ENCODE results near the gene TOR1A.

The TOR1A gene

GRCh38 chr9:129858167-129858962 lies 34.4 kb upstream of the TOR1A start:
- no peak for TF ChIP-seq CTCF (IDR thresholded peaks at IDR 0.05; ENCODE audit: low read depth, low read length)

GRCh38 chr9:129857207-129857606 lies 33.3 kb upstream of the TOR1A start:
- TF ChIP-seq CTCF (IDR thresholded peaks at IDR 0.05; ENCODE audit: low read depth, low read length): no peak
- no peak for DNase-seq (ENCODE audit: extremely low read depth, low read depth)

More at GRCh38 chr9:129858167-129858962, 34.4 kb upstream of the TOR1A start:
- no peak for DNase-seq (ENCODE audit: extremely low read depth, low read depth)

- DNase-seq (ENCODE audit: extremely low read depth, low read depth): no peak
- no peak for TF ChIP-seq CTCF (IDR thresholded peaks at IDR 0.05; ENCODE audit: low read depth, low read length)
These were observed 30.7 kb upstream of the TOR1A start for GRCh38 chr9:129854588-129855110.

GRCh38 chr9:129853614-129854013 lies 29.7 kb upstream of the TOR1A start:
- TF ChIP-seq CTCF (IDR thresholded peaks at IDR 0.05; ENCODE audit: low read depth, low read length): no peak
- DNase-seq (ENCODE audit: extremely low read depth, low read depth): no peak

- DNase-seq (ENCODE audit: extremely low read depth, low read depth): no peak
- TF ChIP-seq CTCF (IDR thresholded peaks at IDR 0.05; ENCODE audit: low read depth, low read length): no peak
These were observed 28.6 kb upstream of the TOR1A start for GRCh38 chr9:129852579-129852978.

GRCh38 chr9:129851821-129852220 lies 27.9 kb upstream of the TOR1A start:
- no peak for TF ChIP-seq CTCF (IDR thresholded peaks at IDR 0.05; ENCODE audit: low read depth, low read length)
- no peak for DNase-seq (ENCODE audit: extremely low read depth, low read depth)

GRCh38 chr9:129850821-129851550 lies 27.1 kb upstream of the TOR1A start:
- TF ChIP-seq CTCF (IDR thresholded peaks at IDR 0.05; ENCODE audit: low read depth, low read length): no peak

More at GRCh38 chr9:129850821-129851550, 27.1 kb upstream of the TOR1A start:
- DNase-seq (ENCODE audit: extremely low read depth, low read depth): peak; percentile 34

All from AG09319 (cell line).